Neural crest cell (in vitro differentiated cells): ENCODE data around the gene MRPL43. TPM values are rescaled to one million over a fixed set of nuclear protein-coding genes. Genes with fewer than 3 reads are reported as not detected.

Experiments
- DNase-seq: peaks from one replicate; pipeline ENCODE4 v3.0.0; 2021; ENCODE audit warnings: low read depth, mixed read lengths, low spot score
- H3K27ac Mint-ChIP-seq: one replicate; pipeline ENCODE4 v1.8.0; 2021; ENCODE audit warnings: mild to moderate bottlenecking, mixed read lengths; ENCODE audit not compliant: unreplicated experiment
- H3K27me3 Mint-ChIP-seq: 2 replicates; pipeline ENCODE4 v1.8.0; 2021; ENCODE audit warnings: low read depth, mild to moderate bottlenecking, mixed read lengths
- H3K36me3 Mint-ChIP-seq: 2 replicates; pipeline ENCODE4 v1.8.0; 2021; ENCODE audit warnings: low read depth, mild to moderate bottlenecking, mixed read lengths
- H3K4me1 Mint-ChIP-seq: 2 replicates; pipeline ENCODE4 v1.8.0; 2021; ENCODE audit warnings: mixed read lengths
- H3K4me3 Mint-ChIP-seq: one replicate; pipeline ENCODE4 v1.8.0; 2021; ENCODE audit warnings: mild to moderate bottlenecking, mixed read lengths
- H3K9me3 Mint-ChIP-seq: 2 replicates; pipeline ENCODE4 v1.8.0; 2021; ENCODE audit warnings: mixed read lengths
- CTCF ChIP-seq: fragments of 200-600 bp; sonication (generic); conservative IDR thresholded peaks from 2 replicates; pipeline ENCODE4 v1.5.0; 2021; ENCODE audit warnings: antibody characterized with exemption, mild to moderate bottlenecking
- total RNA-seq: library from RNA; stranded (reverse); gene quantifications from 2 replicates; pipeline ENCODE4 v1.2.1, GENCODE V29; 2021

The MRPL43 gene
- total RNA-seq, 1 donor from 2014 or later = 64.0 TPM

DNA sequence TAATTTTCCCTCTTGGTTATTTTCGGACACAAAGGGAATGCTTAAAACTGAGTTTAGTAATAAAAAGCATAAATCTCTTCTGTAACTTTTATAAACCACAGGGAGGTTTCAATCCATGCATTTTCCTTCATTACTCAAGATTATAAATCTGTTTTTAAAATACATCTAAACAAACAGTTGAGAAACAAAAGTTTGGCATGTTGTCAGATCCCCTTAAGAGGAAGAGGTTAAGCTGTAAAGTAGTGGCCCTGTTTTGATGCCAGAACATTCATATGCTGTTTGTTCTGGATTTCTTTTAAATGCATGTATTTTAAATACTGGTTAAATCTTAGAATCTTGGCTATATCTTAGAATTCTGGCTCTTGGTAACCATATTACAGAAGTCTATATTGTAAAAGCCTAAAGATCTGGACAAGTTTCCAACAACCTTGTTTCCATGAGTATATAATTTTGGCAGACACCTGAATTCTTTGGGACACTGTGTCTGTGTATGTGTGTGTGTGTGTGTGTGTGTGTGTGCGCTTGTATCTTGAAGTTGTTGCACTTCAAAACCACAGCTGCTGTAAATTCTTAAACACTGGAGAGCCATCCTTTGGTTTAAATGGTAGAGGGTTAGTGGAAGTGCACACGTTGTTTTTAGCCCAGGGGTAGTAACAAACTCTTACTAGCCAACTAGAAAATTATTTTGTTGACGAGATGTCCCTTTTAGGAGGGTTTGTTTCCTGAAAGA, 24.8 kb downstream of the MRPL43 start:
- Mint-ChIP-seq H3K4me1 (peaks cover 11% of the 10 kb centered on the region), H3K27ac (no peak overlapping the region), H3K4me3 (no peak overlapping the region), H3K27me3 (no peaks in the 10 kb centered on the region), H3K36me3 (peaks cover 4% of the 10 kb centered on the region), H3K9me3 (no peaks in the 10 kb centered on the region)
- no peak for DNase-seq
- TF ChIP-seq CTCF = no peak

GRCh38 chr10:100960251-100960650, 27.0 kb downstream of the MRPL43 start:
- Mint-ChIP-seq H3K9me3 (no peaks in the 10 kb centered on the region), H3K4me1 (peaks cover 3% of the 10 kb centered on the region), H3K36me3 (peaks cover 7% of the 10 kb centered on the region), H3K27me3 (no peaks in the 10 kb centered on the region), H3K27ac (no peak overlapping the region), H3K4me3 (no peak overlapping the region)
- no peak for DNase-seq
- TF ChIP-seq CTCF = no peak

GRCh38 chr10:100948916-100949315, 38.4 kb downstream of the MRPL43 start:
- Mint-ChIP-seq H3K4me3 (no peak overlapping the region), H3K27me3 (no peaks in the 10 kb centered on the region), H3K27ac (no peak overlapping the region), H3K36me3 (peaks cover 6% of the 10 kb centered on the region), H3K9me3 (no peaks in the 10 kb centered on the region), H3K4me1 (no peaks in the 10 kb centered on the region)
- no peak for TF ChIP-seq CTCF
- DNase-seq = no peak

DNA sequence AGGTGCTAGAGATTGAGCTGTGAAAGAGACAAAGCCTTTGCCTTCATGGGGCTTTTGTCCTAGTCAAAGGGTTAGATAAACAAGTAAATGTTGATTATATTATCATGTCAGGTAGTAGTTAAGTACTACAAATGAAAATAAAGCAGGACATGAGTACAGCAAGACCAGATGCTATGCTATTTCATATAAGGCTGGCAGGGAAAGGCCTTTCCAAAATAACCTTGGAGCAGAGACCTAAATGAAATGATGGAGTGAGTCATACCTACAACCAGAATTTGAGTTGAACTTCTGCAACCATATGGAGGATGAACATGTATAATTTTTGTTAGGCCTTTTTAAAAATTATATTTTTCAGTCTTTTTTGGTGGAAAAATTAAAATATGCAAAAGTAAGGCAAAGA, 41.5 kb downstream of the MRPL43 start:
- DNase-seq = no peak
- Mint-ChIP-seq H3K9me3 (no peaks in the 10 kb centered on the region), H3K27ac (no peak overlapping the region), H3K4me3 (no peak overlapping the region), H3K27me3 (no peaks in the 10 kb centered on the region), H3K4me1 (no peaks in the 10 kb centered on the region), H3K36me3 (peaks cover 16% of the 10 kb centered on the region)
- TF ChIP-seq CTCF = no peak

DNA sequence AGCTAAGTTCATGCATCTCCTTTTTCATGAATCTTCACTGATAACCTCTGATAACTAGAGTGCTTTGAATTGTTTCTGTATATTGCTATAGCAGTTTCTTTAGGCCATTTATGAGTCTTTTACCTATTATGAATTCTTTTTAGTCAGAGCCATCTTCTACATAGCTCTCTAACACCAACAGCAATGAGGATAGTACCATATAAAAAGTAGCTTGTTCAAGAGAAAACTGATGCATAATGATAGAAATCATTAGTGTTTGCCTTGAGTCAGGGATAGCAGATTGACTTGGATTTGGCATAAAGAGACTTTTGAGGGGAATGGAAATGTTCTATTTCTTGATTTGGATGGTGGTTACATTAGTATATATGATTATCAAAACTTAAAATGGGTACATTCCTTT, 43.8 kb downstream of the MRPL43 start:
- Mint-ChIP-seq H3K27ac (no peak overlapping the region), H3K9me3 (no peaks in the 10 kb centered on the region)

More for the DNA sequence above, 43.8 kb downstream of the MRPL43 start:
- H3K4me3 Mint-ChIP-seq = no peak overlapping the region
- H3K4me1 Mint-ChIP-seq = no peaks in the 10 kb centered on the region
- H3K27me3 Mint-ChIP-seq = no peaks in the 10 kb centered on the region
- H3K36me3 Mint-ChIP-seq = peaks cover 16% of the 10 kb centered on the region
- TF ChIP-seq CTCF = no peak
- no peak for DNase-seq
